Choroid plexus epithelial cell (primary cell): ENCODE results near the gene IRS1.

Source experiments
- DNase-seq: peaks from one replicate; pipeline ENCODE4 v3.0.0-alpha.2; 2010; ENCODE audit warnings: low read depth
- H3K4me3 ChIP-seq: 2 replicates; pipeline ENCODE4 v1.5.1; 2011; ENCODE audit warnings: low read depth, mild to moderate bottlenecking, control low read depth, low read length, moderate library complexity
- CTCF ChIP-seq: conservative IDR thresholded peaks from 2 replicates; pipeline ENCODE4 v1.5.1; 2011; ENCODE audit warnings: low read depth, mild to moderate bottlenecking, control low read depth, inconsistent platforms, low read length, moderate library complexity

Gene IRS1

GRCh38 chr2:226755631-226756030 lies 44.0 kb downstream of the IRS1 start:
- peak; percentile 29 for DNase-seq
- H3K4me3 ChIP-seq = no peak overlapping the region
- TF ChIP-seq CTCF = no peak

GRCh38 chr2:226754821-226755604 lies 44.6 kb downstream of the IRS1 start:
- no peak overlapping the region for H3K4me3 ChIP-seq
- no peak for TF ChIP-seq CTCF
- peak; percentile 85 for DNase-seq

DNA sequence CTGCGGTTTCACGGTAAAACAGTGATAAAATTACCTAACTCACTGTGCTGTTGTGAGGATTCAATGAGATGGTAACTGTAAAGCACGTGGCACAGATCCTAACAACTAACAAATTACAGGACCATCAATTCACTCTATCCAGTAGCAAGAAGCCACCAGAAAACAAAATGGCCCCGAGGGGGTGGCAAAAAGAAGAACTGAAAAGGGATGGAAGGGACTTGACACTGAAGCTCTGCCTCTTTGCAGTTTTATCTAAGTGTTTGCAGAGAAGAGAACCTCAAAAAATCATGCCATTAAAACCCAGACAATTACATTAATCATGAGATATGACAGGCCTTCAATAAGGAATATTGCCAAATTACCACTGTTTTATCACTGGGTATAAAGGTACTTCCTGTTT lies 46.7 kb downstream of the IRS1 start:
- no peak overlapping the region for H3K4me3 ChIP-seq
- no peak for TF ChIP-seq CTCF
- DNase-seq = no peak

DNA sequence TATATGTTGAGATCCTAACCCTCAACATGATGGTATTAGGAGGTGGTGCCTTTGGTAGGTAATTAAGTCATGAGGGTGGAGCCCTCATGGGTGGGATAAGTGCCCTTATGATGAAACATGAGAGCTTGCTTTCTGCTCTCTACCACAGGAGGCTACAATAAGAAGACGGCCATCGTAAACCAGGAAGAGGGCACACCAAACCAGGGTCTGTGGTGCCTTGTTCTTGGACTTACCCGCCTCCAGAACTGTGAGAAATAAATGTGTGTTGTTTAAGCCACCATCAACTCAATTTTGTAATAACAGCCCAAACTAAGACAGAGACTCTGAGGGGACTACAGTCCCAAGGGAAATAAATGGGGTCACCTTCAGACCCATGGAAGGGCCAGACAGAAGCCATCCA lies 52.3 kb downstream of the IRS1 start:
- DNase-seq = no peak
- TF ChIP-seq CTCF = no peak
- H3K4me3 ChIP-seq = no peak overlapping the region

DNA sequence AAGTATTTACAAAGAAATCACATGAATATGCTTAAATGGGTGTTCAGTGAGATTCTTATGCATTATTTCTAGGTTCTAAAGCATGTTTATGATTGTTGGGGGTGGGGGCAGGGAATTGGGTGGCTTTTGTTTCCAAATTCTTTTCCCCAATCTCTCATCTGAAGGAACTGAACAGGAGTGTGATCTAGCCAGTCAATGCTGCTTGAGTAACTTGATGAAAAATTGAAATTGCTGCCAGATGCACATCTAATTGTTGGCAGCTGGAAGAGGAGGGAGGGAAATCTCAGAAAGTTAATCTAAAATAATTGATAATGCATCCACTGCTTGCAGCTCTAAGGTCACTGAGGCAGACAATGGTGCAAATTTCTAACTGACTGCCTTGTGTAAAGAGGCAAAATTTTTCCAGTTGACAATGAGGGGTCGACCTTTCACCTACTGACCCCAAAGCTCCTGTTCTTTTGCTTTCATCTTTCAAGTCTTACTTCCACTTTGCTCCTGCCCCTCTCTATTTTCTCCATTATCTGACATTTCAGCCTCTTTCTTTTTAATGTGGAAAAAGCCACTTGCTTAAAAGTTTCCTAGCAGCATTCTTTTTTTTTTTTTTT lies 53.3 kb downstream of the IRS1 start:
- no peak for TF ChIP-seq CTCF
- DNase-seq = no peak
- no peak overlapping the region for H3K4me3 ChIP-seq

DNA sequence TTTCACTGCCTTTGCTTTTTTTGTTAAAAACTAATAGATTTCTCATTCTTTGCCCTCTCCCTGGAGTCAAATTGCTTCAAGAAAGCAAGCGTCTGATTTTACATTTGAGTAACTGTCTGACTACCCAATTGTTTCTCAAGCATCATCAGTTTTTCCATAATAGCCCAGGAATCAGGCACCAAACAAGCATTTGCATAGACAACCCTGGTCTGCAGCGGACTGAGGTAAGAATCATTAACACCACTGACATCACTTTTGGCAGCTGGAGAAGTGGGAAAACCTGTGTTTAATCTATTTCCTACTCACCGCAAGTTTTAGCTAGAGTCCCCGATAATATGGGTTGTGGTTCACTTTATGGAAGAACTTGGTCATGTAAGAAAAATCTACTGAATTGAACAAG lies 55.7 kb downstream of the IRS1 start:
- DNase-seq = no peak
- no peak overlapping the region for H3K4me3 ChIP-seq

More for the DNA sequence above, 55.7 kb downstream of the IRS1 start:
- no peak for TF ChIP-seq CTCF
